NT2/D1 (cell line): ENCODE data around the gene PIGO.

ENCODE experiments used
- SUZ12 ChIP-seq: IDR thresholded peaks from 2 replicates; pipeline ENCODE4 v1.6.1; 2011; ENCODE audit not compliant: insufficient read length, insufficient read depth; ENCODE audit errors: extremely low read depth
- YY1 ChIP-seq: IDR thresholded peaks from 2 replicates; pipeline ENCODE4 v1.6.1; 2011; ENCODE audit not compliant: insufficient read length, insufficient read depth
- ZNF274 ChIP-seq: IDR thresholded peaks from 2 replicates; pipeline ENCODE4 v1.6.1; 2011; ENCODE audit warnings: mild to moderate bottlenecking, low read depth, low read length

GRCh38 chr9:35114840-35115628 lies 18.6 kb upstream of the PIGO start:
- TF ChIP-seq ZNF274 (no peak), YY1 (no peak), SUZ12 (no peak)
